ENCODE results near the gene PTPRU. TPM values are rescaled to one million over a fixed set of nuclear protein-coding genes. Genes with fewer than 3 reads are reported as not detected.

Gene PTPRU
- total and polyA plus RNA-seq, 2 of the 8 experiments (the other 6 are each of a cell fraction or from before 2014, with no cell fraction given), result 33.8 to 41.8 TPM

DNA sequence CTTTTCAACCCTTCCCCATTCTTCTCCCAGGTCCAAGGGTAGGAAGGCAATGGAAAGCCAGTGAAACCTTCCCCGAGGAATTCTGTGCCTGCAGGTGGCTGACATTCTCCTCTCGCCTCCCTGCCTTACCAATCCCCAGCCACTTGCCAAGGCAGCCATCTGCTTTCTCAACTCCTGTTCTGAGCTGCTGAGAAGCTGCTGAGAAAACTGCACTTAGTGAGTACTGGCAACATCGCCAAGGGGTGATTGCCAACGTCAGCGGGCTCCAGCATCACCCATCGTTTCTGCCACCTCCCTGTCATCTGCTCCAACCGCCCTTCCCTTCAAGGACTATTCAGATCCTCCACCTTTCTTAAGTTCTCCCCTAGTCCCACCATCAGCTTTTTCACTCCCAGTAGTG lies 106.0 kb downstream of the PTPRU start:
- ChIA-PET POLR2A (ENCODE audit: partially characterized antibody) (no interaction called here), CTCF (ENCODE audit: partially characterized antibody) (interaction anchor here (0.8 to 7.5 kb wide), 18 partner anchors 10 to 374 kb away, joined by 3 to 91 read pairs (median 5); no protein-coding TSS in a partner anchor)
- no peak overlapping the region for H4K5ac ChIP-seq (ENCODE audit: insufficient read length, low read depth, low read length)
- H3K23me2 ChIP-seq (ENCODE audit: low read depth, low read length), result no peaks in the 10 kb centered on the region
- H3K9me3 ChIP-seq (ENCODE audit: insufficient read depth in 2 of 2, low read depth in 1 of 2, low read length in 1 of 2), result peaks cover 0 to 2% of the 10 kb centered on the region in 2 experiments; a peak in 2 of 4 replicates
- H2AFZ ChIP-seq (ENCODE audit: low read length), result no peak overlapping the region
- H2BK5ac ChIP-seq (ENCODE audit: low read depth, low read length), result no peak overlapping the region
- no peak overlapping the region for H3K4ac ChIP-seq (replicated peaks; ENCODE audit: insufficient read length, low read depth, low read length)
- H3K27me3 ChIP-seq (replicated peaks in 1 of 4; ENCODE audit: control insufficient read depth in 3 of 4, extremely low read depth in 1 of 4, insufficient read depth in 3 of 4, low read length in 3 of 4), result no peaks in the 10 kb centered on the region; a peak in 1 of 7 replicates
- H2BK12ac ChIP-seq (ENCODE audit: low read depth, low read length), result no peak overlapping the region
- no peaks in the 10 kb centered on the region for H3K79me2 ChIP-seq (ENCODE audit: control insufficient read depth in 1 of 2, insufficient read depth in 2 of 2, low read length in 2 of 2)
- H3K23ac ChIP-seq (ENCODE audit: insufficient read length), result no peak overlapping the region
- no peak overlapping the region for H3K4me2 ChIP-seq (ENCODE audit: insufficient read depth in 1 of 2, low read depth in 2 of 2, low read length in 2 of 2)
- H4K8ac ChIP-seq (ENCODE audit: extremely low read depth, insufficient read depth, low read length), result no peak overlapping the region
- DNase-seq (ENCODE audit: low read depth in 1 of 2, low spot score in 2 of 2) (no peak), FAIRE-seq (no peak)
- no peak overlapping the region for H2BK120ac ChIP-seq (replicated peaks; ENCODE audit: low read depth, low read length)
- peak overlapping the region; percentile 2; the same call in 1 of the 2 replicates for H2AK5ac ChIP-seq (ENCODE audit: low read depth, low read length)
- H3K14ac ChIP-seq (ENCODE audit: insufficient read length), result no peak overlapping the region
- no peak overlapping the region for H3K4me3 ChIP-seq (ENCODE audit: extremely low read depth in 1 of 4, insufficient read depth in 2 of 4, low read depth in 3 of 4, low read length in 4 of 4)
- no peak overlapping the region for H3K27ac ChIP-seq (ENCODE audit: low read depth, low read length)
- H3K36me3 ChIP-seq (ENCODE audit: control insufficient read depth in 2 of 4, insufficient read depth in 4 of 4, low read length in 3 of 4), result no peaks in the 10 kb centered on the region
- H3K9ac ChIP-seq (replicated peaks in 1 of 4; ENCODE audit: extremely low read depth in 1 of 4, low read depth in 3 of 4, low read length in 3 of 4), result no peak overlapping the region
- no peak overlapping the region for H2BK15ac ChIP-seq (ENCODE audit: low read length)
- H4K20me1 ChIP-seq (replicated peaks in 1 of 2; ENCODE audit: control insufficient read depth in 1 of 2, insufficient read depth in 2 of 2, low read length in 2 of 2), result no peaks in the 10 kb centered on the region
- no peak overlapping the region for H2BK20ac ChIP-seq (ENCODE audit: low read length)
- no peak overlapping the region for H4K91ac ChIP-seq (replicated peaks; ENCODE audit: insufficient read length, low read length)
- 83% methylated on average over 7 of the region's 7 CpGs; no CpG with 5 or more reads in 1 of the 2 experiments for WGBS, 2 experiments (ENCODE audit: extremely low coverage in 1 of 2, insufficient coverage in 1 of 2, insufficient read length in 1 of 2, insufficient replicate concordance in 2 of 2, low coverage in 1 of 2, low lambda C conversion rate in 2 of 2, missing lambda C conversion rate in 1 of 2)
- H3K79me1 ChIP-seq (ENCODE audit: low read depth, low read length), result no peaks in the 10 kb centered on the region
- no peak overlapping the region for H3K56ac ChIP-seq (replicated peaks; ENCODE audit: insufficient read length, low read depth, low read length)
- H3K18ac ChIP-seq (ENCODE audit: extremely low read depth, low read length), result no peak overlapping the region
- H3K4me1 ChIP-seq (replicated peaks in 1 of 4; ENCODE audit: control insufficient read depth in 3 of 4, insufficient read depth in 4 of 4, low read length in 3 of 4), result peaks cover 0 to 8% (median 4%) of the 10 kb centered on the region in 4 experiments; a peak in 4 of 7 replicates
- TF ChIP-seq RNF2 (IDR thresholded peaks at IDR 0.05; ENCODE audit: borderline replicate concordance, low read depth, low read length, missing control alignments, poor library complexity, severe bottlenecking), result no peak
- no peak for TF ChIP-seq BCL11A (IDR thresholded peaks at IDR 0.05; ENCODE audit: low read depth in 2 of 2, low read length in 2 of 2)
- no peak for TF ChIP-seq CREB1 (IDR thresholded peaks at IDR 0.05)
- no peak for TF ChIP-seq EZH2 (IDR thresholded peaks at IDR 0.05; ENCODE audit: low read depth, low read length, severe bottlenecking)
- TF ChIP-seq YY1 (IDR thresholded peaks at IDR 0.05; ENCODE audit: low read depth, low read length), result no peak
- TF ChIP-seq SAP30 (IDR thresholded peaks at IDR 0.05; ENCODE audit: insufficient read depth, insufficient replicate concordance, low read length), result no peak
- no peak for TF ChIP-seq SIN3A (conservative IDR thresholded peaks at IDR 0.05 in 1 of 2, IDR thresholded peaks at IDR 0.05 in 1 of 2; ENCODE audit: low read depth in 1 of 2, low read length in 2 of 2)
- TF ChIP-seq KDM4A (IDR thresholded peaks at IDR 0.05; ENCODE audit: low read depth, low read length, severe bottlenecking), result no peak
- TF ChIP-seq POLR2A (IDR thresholded peaks at IDR 0.05; ENCODE audit: control extremely low read depth in 1 of 2, low read depth in 2 of 2, low read length in 2 of 2), result no peak
- TF ChIP-seq FOSL1 (IDR thresholded peaks at IDR 0.05; ENCODE audit: insufficient read depth, low read depth, low read length), result no peak
- no peak for TF ChIP-seq NRF1 (IDR thresholded peaks at IDR 0.05; ENCODE audit: low read depth, low read length)
- TF ChIP-seq KDM1A (IDR thresholded peaks at IDR 0.05; ENCODE audit: borderline replicate concordance, low read length), result no peak
- no peak for TF ChIP-seq TAF7 (optimal IDR thresholded peaks at IDR 0.05; ENCODE audit: borderline replicate concordance, low read depth, low read length)
- no peak for TF ChIP-seq SP1 (IDR thresholded peaks at IDR 0.05; ENCODE audit: low read depth, low read length)

Measured in H1 (cell line).